PC-9 (cell line): ENCODE results near the gene TFRC. TPM values are rescaled to one million over a fixed set of nuclear protein-coding genes. Genes with fewer than 3 reads are reported as not detected.
A peak's percentile ranks its signal among the peaks of the same experiment; 100 is the strongest.
"Not testable (repeated sequence)": the region's sequence is repeated elsewhere in the genome, so short reads cannot be mapped to it uniquely, and the experiment has no call there.

ENCODE experiments used
- BruUV-seq: library from RNA; stranded (reverse); fragments of 400-500 nt; replicated peaks from 2 replicates; lab custom pipeline; 2021; lab: Mats Ljungman, UMichigan
- CTCF ChIA-PET: fragments of 300-600 bp; sonication (Branson Sonifier 250); formaldehyde crosslinking; loops from one replicate; lab custom pipeline; 2022; ENCODE audit warnings: antibody characterized with exemption; lab: Charles Lee
- POLR2A ChIA-PET: fragments of 300-600 bp; sonication (Branson Sonifier 250); formaldehyde crosslinking; loops from one replicate; lab custom pipeline; 2022; ENCODE audit warnings: antibody characterized with exemption; ENCODE audit not compliant: unreplicated experiment; lab: Charles Lee
- DNase-seq, 2 experiments: peaks; one replicate each; pipeline versions ENCODE4 v3.0.0 to v3.0.0-alpha.2; 2015 to 2022; ENCODE audit warnings: mixed read lengths in 1 of 2
- H2AFZ ChIP-seq: fragments of 200-600 bp; sonication (generic); 2 replicates; pipeline ENCODE4 v1.8.1; 2017; ENCODE audit warnings: antibody characterized with exemption
- H3F3A ChIP-seq: fragments of 200-600 bp; sonication (generic); 2 replicates; pipeline ENCODE4 v1.8.1; 2017; ENCODE audit warnings: antibody characterized with exemption, mild to moderate bottlenecking, low read depth; ENCODE audit not compliant: insufficient read depth
- H3K27ac ChIP-seq: fragments of 200-600 bp; sonication (generic); 2 replicates; pipeline ENCODE4 v1.6.1; 2016; ENCODE audit warnings: mixed run types
- H3K27me3 ChIP-seq: fragments of 200-600 bp; sonication (generic); 2 replicates; pipeline ENCODE4 v1.6.1; 2016; ENCODE audit warnings: low read depth, mixed run types; ENCODE audit not compliant: insufficient read depth
- H3K36me3 ChIP-seq: fragments of 200-600 bp; sonication (generic); 2 replicates; pipeline ENCODE4 v1.6.1; 2016; ENCODE audit warnings: low read depth, mixed run types
- H3K4me1 ChIP-seq: fragments of 200-600 bp; sonication (generic); replicated peaks from 2 replicates; pipeline ENCODE4 v1.6.1; 2016; ENCODE audit warnings: mixed run types; ENCODE audit not compliant: insufficient read depth
- H3K4me2 ChIP-seq: fragments of 200-600 bp; sonication (generic); 2 replicates; pipeline ENCODE4 v1.6.1; 2017; ENCODE audit warnings: mixed run types
- H3K4me3 ChIP-seq: fragments of 200-600 bp; sonication (generic); 2 replicates; pipeline ENCODE4 v1.6.1; 2016; ENCODE audit warnings: mixed run types
- H3K79me2 ChIP-seq: fragments of 200-600 bp; sonication (generic); 2 replicates; pipeline ENCODE4 v1.6.1; 2017; ENCODE audit warnings: low read depth, mixed run types
- H3K9me2 ChIP-seq: fragments of 200-600 bp; sonication (generic); 2 replicates; pipeline ENCODE4 v1.8.1; 2017; ENCODE audit warnings: mild to moderate bottlenecking; ENCODE audit not compliant: insufficient read depth
- H3K9me3 ChIP-seq: fragments of 200-600 bp; sonication (generic); 2 replicates; pipeline ENCODE4 v1.8.1; 2016; ENCODE audit warnings: low read depth; ENCODE audit not compliant: insufficient read depth
- H4K20me1 ChIP-seq: fragments of 200-600 bp; sonication (generic); 2 replicates; pipeline ENCODE4 v1.8.1; 2017; ENCODE audit not compliant: insufficient read depth
- EZH2 ChIP-seq: fragments of 200-600 bp; sonication (generic); IDR thresholded peaks from 2 replicates; pipeline ENCODE4 v1.8.0; 2017; ENCODE audit warnings: antibody characterized with exemption, low read depth
- intact Hi-C: fragments of 100-400 bp; cut with micrococcal nuclease; formaldehyde crosslinking; loops from one replicate; pipeline ENCODE4 v1.10.0; 2022; ENCODE audit not compliant: unreplicated experiment
- total RNA-seq: library from RNA; stranded (reverse); gene quantifications from 2 replicates; pipeline ENCODE4 v1.2.3, GENCODE V29; 2021
- TF ChIP-seq, protein P1 (sequence below): fragments of 200-600 bp; sonication (generic); conservative IDR thresholded peaks from 2 replicates; pipeline ENCODE4 v1.6.1; 2017; ENCODE audit warnings: mixed run types, antibody characterized with exemption, mild to moderate bottlenecking, moderate library complexity

The TFRC gene
- total RNA-seq, 1 experiment from 2014 or later = 195 TPM

DNA sequence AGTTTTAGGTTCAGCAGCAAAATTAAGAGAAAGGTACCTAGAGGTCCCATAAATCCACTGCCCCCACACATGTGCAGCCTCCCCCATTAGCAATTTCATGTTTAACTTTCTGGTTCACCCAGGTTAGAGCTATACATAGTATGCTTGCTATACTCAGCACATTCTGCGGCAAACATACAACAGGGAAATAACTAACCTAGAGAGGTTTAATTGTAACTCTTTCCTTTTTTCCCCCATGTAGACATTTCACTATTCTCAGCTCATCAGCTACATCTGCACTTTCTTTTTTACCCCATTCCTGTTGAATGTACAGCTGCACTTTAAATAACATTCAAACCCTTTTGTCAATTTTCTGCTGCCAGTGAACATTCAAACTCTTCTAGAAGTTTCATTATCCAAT lies 21.1 kb downstream of the TFRC start:
- Histone ChIP-seq H3F3A (peaks cover 87% of the 10 kb centered on the region), H4K20me1 (peaks cover 23% of the 10 kb centered on the region), H3K27ac (no peak overlapping the region), H3K36me3 (peaks cover 88% of the 10 kb centered on the region), H3K4me2 (no peak overlapping the region), H3K79me2 (0 out of 2 replicates have a peak, but pooled peaks cover 3% of the 10 kb centered on the region), H3K9me2 (no peaks in the 10 kb centered on the region), H3K4me3 (no peak overlapping the region), H3K4me1 (no peaks in the 10 kb centered on the region), H3K27me3 (no peaks in the 10 kb centered on the region), H3K9me3 (no peaks in the 10 kb centered on the region), H2AFZ (no peak overlapping the region)
- BruUV-seq = no TSS peak
- ChIA-PET POLR2A (no interaction called here), CTCF (no interaction called here)
- DNase-seq = no peak
- TF ChIP-seq EZH2 = no peak
- TF ChIP-seq, protein P1, sequence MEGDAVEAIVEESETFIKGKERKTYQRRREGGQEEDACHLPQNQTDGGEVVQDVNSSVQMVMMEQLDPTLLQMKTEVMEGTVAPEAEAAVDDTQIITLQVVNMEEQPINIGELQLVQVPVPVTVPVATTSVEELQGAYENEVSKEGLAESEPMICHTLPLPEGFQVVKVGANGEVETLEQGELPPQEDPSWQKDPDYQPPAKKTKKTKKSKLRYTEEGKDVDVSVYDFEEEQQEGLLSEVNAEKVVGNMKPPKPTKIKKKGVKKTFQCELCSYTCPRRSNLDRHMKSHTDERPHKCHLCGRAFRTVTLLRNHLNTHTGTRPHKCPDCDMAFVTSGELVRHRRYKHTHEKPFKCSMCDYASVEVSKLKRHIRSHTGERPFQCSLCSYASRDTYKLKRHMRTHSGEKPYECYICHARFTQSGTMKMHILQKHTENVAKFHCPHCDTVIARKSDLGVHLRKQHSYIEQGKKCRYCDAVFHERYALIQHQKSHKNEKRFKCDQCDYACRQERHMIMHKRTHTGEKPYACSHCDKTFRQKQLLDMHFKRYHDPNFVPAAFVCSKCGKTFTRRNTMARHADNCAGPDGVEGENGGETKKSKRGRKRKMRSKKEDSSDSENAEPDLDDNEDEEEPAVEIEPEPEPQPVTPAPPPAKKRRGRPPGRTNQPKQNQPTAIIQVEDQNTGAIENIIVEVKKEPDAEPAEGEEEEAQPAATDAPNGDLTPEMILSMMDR = no peak
- intact Hi-C loops = no loop called here

GRCh38 chr3:196057760-196058331 lies 24.0 kb downstream of the TFRC start:
- no peak overlapping the region for H3K4me2 ChIP-seq
- no peaks in the 10 kb centered on the region for H3K4me1 ChIP-seq
- H3K27me3 ChIP-seq = no peaks in the 10 kb centered on the region
- H3K36me3 ChIP-seq = peaks cover 85% of the 10 kb centered on the region
- intact Hi-C loops = no loop called here
- DNase-seq = no peak
- no peak overlapping the region for H3K4me3 ChIP-seq
- ChIA-PET CTCF (no interaction called here), POLR2A (no interaction called here)
- H2AFZ ChIP-seq = no peak overlapping the region
- H3K9me2 ChIP-seq = no peaks in the 10 kb centered on the region
- no TSS peak for BruUV-seq
- no peak overlapping the region for H3K27ac ChIP-seq
- H3K9me3 ChIP-seq = no peaks in the 10 kb centered on the region
- H3K79me2 ChIP-seq = 0 out of 2 replicates have a peak, but pooled peaks cover 3% of the 10 kb centered on the region
- H3F3A ChIP-seq = peaks cover 92% of the 10 kb centered on the region
- TF ChIP-seq, protein P1 = no peak
- no peak for TF ChIP-seq EZH2
- peaks cover 29% of the 10 kb centered on the region for H4K20me1 ChIP-seq

DNA sequence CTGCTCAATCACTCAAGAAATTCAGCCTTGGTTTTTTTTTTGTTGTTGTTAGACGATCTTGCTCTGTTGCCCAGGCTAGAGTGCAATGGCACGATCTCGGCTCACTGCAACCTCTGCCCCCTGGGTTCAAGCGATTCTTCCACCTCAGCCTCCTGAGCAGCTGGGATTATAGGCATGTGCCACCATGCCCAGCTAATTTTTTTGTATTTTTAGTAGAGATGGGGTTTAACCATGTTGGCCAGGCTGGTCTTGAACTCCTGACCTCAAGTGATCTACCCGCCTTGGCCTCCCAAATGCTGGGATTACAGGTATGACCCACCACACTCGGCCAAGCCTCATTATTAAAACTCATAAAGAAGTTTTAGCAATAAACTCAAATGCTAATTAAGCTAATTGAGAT lies 25.5 kb downstream of the TFRC start:
- H3K9me3 ChIP-seq, POLR2A ChIA-PET, H3K9me2 ChIP-seq, intact Hi-C loops, H2AFZ ChIP-seq, BruUV-seq, H3K4me1 ChIP-seq, H3K27me3 ChIP-seq, H3K4me3 ChIP-seq, H3K79me2 ChIP-seq, H3K4me2 ChIP-seq: not testable (repeated sequence)
- peaks cover 31% of the 10 kb centered on the region for H4K20me1 ChIP-seq
- peaks cover 84% of the 10 kb centered on the region for H3K36me3 ChIP-seq
- CTCF ChIA-PET = interaction anchor here (1.0 kb wide), 1 partner anchor 17 kb away, joined by 5 read pairs; no protein-coding TSS in a partner anchor
- peak in 1 of 2 experiments; percentile 30 for DNase-seq
- H3F3A ChIP-seq = peaks cover 91% of the 10 kb centered on the region
- H3K27ac ChIP-seq = peak overlapping the region; percentile 41; the same call in 1 of the 2 replicates
